ENCODE results near the gene IL20RA. TPM values are rescaled to one million over a fixed set of nuclear protein-coding genes. Genes with fewer than 3 reads are reported as not detected.

IL20RA gene
- total RNA-seq, 1 experiment from 2014 or later = 1.6 TPM

GRCh38 chr6:137056121-137056880 is 11.5 kb upstream of the IL20RA start:
- intact Hi-C loops (cut with micrococcal nuclease; ENCODE audit: unreplicated experiment) = no loop called here
- Mint-ChIP-seq H3K9me3 (ENCODE audit: unreplicated experiment) (peaks cover 8% of the 10 kb centered on the region), H3K27ac (ENCODE audit: unreplicated experiment) (no peak overlapping the region), H3K4me1 (ENCODE audit: low read depth, unreplicated experiment) (no peaks in the 10 kb centered on the region), H3K36me3 (ENCODE audit: insufficient read depth, unreplicated experiment) (no peaks in the 10 kb centered on the region), H3K27me3 (ENCODE audit: insufficient read depth, unreplicated experiment) (no peaks in the 10 kb centered on the region), H3K4me3 (ENCODE audit: unreplicated experiment) (no peak overlapping the region)
- Histone ChIP-seq H3K4me1 (no peaks in the 10 kb centered on the region), H3K9me3 (no peaks in the 10 kb centered on the region), H3K4me3 (ENCODE audit: low read depth, low read length) (no peak overlapping the region), H3K27me3 (replicated peaks; ENCODE audit: control insufficient read depth, insufficient read depth, low read length) (no peaks in the 10 kb centered on the region), H3K36me3 (ENCODE audit: control insufficient read depth, insufficient read depth, low read length) (no peaks in the 10 kb centered on the region)
- CTCF ChIA-PET = no interaction called here
- no peak for DNase-seq
- TF ChIP-seq, protein P1, sequence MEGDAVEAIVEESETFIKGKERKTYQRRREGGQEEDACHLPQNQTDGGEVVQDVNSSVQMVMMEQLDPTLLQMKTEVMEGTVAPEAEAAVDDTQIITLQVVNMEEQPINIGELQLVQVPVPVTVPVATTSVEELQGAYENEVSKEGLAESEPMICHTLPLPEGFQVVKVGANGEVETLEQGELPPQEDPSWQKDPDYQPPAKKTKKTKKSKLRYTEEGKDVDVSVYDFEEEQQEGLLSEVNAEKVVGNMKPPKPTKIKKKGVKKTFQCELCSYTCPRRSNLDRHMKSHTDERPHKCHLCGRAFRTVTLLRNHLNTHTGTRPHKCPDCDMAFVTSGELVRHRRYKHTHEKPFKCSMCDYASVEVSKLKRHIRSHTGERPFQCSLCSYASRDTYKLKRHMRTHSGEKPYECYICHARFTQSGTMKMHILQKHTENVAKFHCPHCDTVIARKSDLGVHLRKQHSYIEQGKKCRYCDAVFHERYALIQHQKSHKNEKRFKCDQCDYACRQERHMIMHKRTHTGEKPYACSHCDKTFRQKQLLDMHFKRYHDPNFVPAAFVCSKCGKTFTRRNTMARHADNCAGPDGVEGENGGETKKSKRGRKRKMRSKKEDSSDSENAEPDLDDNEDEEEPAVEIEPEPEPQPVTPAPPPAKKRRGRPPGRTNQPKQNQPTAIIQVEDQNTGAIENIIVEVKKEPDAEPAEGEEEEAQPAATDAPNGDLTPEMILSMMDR (IDR thresholded peaks at IDR 0.05; ENCODE audit: insufficient read depth in 1 of 2, low read depth in 1 of 2, low read length in 1 of 2, severe bottlenecking in 1 of 2, unreplicated experiment in 1 of 2) = no peak
- no TSS peak for BruUV-seq (replicated peaks)
- POLR2A ChIA-PET = no interaction called here

DNA sequence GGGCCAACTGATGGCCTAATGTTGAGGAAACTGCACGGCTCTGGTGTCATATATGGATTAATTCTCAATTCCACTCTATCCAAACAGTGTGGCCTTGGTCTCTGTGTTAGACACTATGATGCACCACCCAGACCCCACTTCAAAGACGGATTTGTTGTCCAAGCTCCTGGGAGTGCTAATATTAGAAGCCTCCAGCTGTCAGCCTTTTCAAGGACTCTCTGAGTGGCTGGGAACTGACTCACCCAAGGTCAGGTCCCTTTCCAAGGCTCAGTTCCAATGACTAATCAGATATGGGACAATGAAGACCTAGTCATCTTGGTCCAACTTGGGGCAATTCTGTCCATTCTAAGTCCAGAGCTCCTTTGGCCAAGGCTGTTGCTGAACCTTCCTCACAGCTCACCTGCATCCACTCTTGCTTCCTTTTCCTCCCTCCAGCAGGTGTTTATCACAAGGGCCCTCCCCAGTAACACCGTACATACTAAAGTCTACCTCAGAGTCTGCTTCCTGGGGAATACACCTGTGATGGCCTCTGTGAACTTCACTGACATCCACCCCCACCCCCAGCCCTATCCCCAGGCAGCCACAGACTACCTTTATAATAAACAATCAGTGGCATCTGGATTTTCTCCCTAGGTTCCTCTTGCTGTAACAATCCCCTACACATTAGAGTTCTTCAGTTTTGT is 7.2 kb upstream of the IL20RA start:
- no peak for DNase-seq

GRCh38 chr6:137049095-137049494 is 4.3 kb upstream of the IL20RA start:
- intact Hi-C loops (cut with micrococcal nuclease; ENCODE audit: unreplicated experiment) = no loop called here
- TF ChIP-seq, protein P1 (IDR thresholded peaks at IDR 0.05; ENCODE audit: insufficient read depth in 1 of 2, low read depth in 1 of 2, low read length in 1 of 2, severe bottlenecking in 1 of 2, unreplicated experiment in 1 of 2) = no peak
- Histone ChIP-seq H3K36me3 (ENCODE audit: control insufficient read depth, insufficient read depth, low read length) (no peaks in the 10 kb centered on the region), H3K4me1 (no peaks in the 10 kb centered on the region), H3K9me3 (no peaks in the 10 kb centered on the region), H3K27me3 (replicated peaks; ENCODE audit: control insufficient read depth, insufficient read depth, low read length) (no peaks in the 10 kb centered on the region), H3K4me3 (ENCODE audit: low read depth, low read length) (no peak overlapping the region)
- CTCF ChIA-PET = no interaction called here
- no TSS peak for BruUV-seq (replicated peaks)
- no peak for DNase-seq
- H3K27me3 Mint-ChIP-seq (ENCODE audit: insufficient read depth, unreplicated experiment) = no peaks in the 10 kb centered on the region
- no peak overlapping the region for H3K4me3 Mint-ChIP-seq (ENCODE audit: unreplicated experiment)
- POLR2A ChIA-PET = no interaction called here
- no peak overlapping the region for H3K27ac Mint-ChIP-seq (ENCODE audit: unreplicated experiment)
- H3K36me3 Mint-ChIP-seq (ENCODE audit: insufficient read depth, unreplicated experiment) = no peaks in the 10 kb centered on the region
- H3K9me3 Mint-ChIP-seq (ENCODE audit: unreplicated experiment) = no peaks in the 10 kb centered on the region
- no peaks in the 10 kb centered on the region for H3K4me1 Mint-ChIP-seq (ENCODE audit: low read depth, unreplicated experiment)

More for the DNA sequence above, 7.2 kb upstream of the IL20RA start:
- Histone ChIP-seq H3K36me3 (ENCODE audit: control insufficient read depth, insufficient read depth, low read length) (no peaks in the 10 kb centered on the region), H3K4me3 (ENCODE audit: low read depth, low read length) (no peak overlapping the region), H3K4me1 (no peaks in the 10 kb centered on the region), H3K27me3 (replicated peaks; ENCODE audit: control insufficient read depth, insufficient read depth, low read length) (no peaks in the 10 kb centered on the region), H3K9me3 (no peaks in the 10 kb centered on the region)
- no peak overlapping the region for H3K27ac Mint-ChIP-seq (ENCODE audit: unreplicated experiment)
- TF ChIP-seq, protein P1 (IDR thresholded peaks at IDR 0.05; ENCODE audit: insufficient read depth in 1 of 2, low read depth in 1 of 2, low read length in 1 of 2, severe bottlenecking in 1 of 2, unreplicated experiment in 1 of 2) = no peak
- intact Hi-C loops (cut with micrococcal nuclease; ENCODE audit: unreplicated experiment) = no loop called here
- H3K4me3 Mint-ChIP-seq (ENCODE audit: unreplicated experiment) = no peak overlapping the region
- H3K27me3 Mint-ChIP-seq (ENCODE audit: insufficient read depth, unreplicated experiment) = no peaks in the 10 kb centered on the region
- ChIA-PET CTCF (no interaction called here), POLR2A (no interaction called here)
- BruUV-seq (replicated peaks) = no TSS peak
- no peaks in the 10 kb centered on the region for H3K9me3 Mint-ChIP-seq (ENCODE audit: unreplicated experiment)
- no peaks in the 10 kb centered on the region for H3K36me3 Mint-ChIP-seq (ENCODE audit: insufficient read depth, unreplicated experiment)
- H3K4me1 Mint-ChIP-seq (ENCODE audit: low read depth, unreplicated experiment) = no peaks in the 10 kb centered on the region

Data from Caco-2 (cell line).